Measurements from ENCODE around the gene NIN. TPM values are rescaled to one million over a fixed set of nuclear protein-coding genes. Genes with fewer than 3 reads are reported as not detected.
A peak's percentile ranks its signal among the peaks of the same experiment; 100 is the strongest.

The NIN gene
- total and polyA plus RNA-seq, 5 donors from 2014 or later: 17.6 to 78.2 (median 24.0) TPM

- ATAC-seq (ENCODE audit: low read depth in 2 of 2) (no peak), DNase-seq (no peak)
- H3K27ac Mint-ChIP-seq: peak overlapping the region; percentile 28 to 85 (median 83)
- Histone ChIP-seq H3K27me3 (ENCODE audit: control insufficient read depth, insufficient read depth, low read length) (no peaks in the 10 kb centered on the region), H3K4me1 (ENCODE audit: control insufficient read depth, insufficient read depth, low read length, poor library complexity, severe bottlenecking) (peaks cover 10% of the 10 kb centered on the region), H3K4me3 (ENCODE audit: low read depth, low read length) (no peak overlapping the region), H3K27ac (ENCODE audit: insufficient read depth, low read length, poor library complexity, severe bottlenecking) (no peak overlapping the region), H3K9me3 (ENCODE audit: control insufficient read depth in 2 of 2, low read length in 2 of 2) (no peaks in the 10 kb centered on the region), H3K36me3 (ENCODE audit: control insufficient read depth, insufficient read depth, low read length) (peaks cover 13% of the 10 kb centered on the region)
- H3K9me3 Mint-ChIP-seq: no peaks in the 10 kb centered on the region
- no peaks in the 10 kb centered on the region for H3K27me3 Mint-ChIP-seq
- H3K4me3 Mint-ChIP-seq: no peak overlapping the region
- H3K36me3 Mint-ChIP-seq: peaks cover 37% of the 10 kb centered on the region
- peaks cover 8 to 64% (median 53%) of the 10 kb centered on the region in 4 donors for H3K4me1 Mint-ChIP-seq
Observed at GRCh38 chr14:50794068-50794645, 36.8 kb downstream of the NIN start.

- Mint-ChIP-seq H3K27me3 (peaks cover 4% of the 10 kb centered on the region), H3K36me3 (peaks cover 31% of the 10 kb centered on the region), H3K9me3 (no peaks in the 10 kb centered on the region), H3K4me3 (peak overlapping the region in 3 of 4 donors; percentile 47 to 84 (median 79)), H3K27ac (peak overlapping the region; percentile 81 to 98 (median 85)), H3K4me1 (peaks cover 11 to 72% (median 52%) of the 10 kb centered on the region in 4 donors)
- no peaks in the 10 kb centered on the region for H3K9me3 ChIP-seq (ENCODE audit: control insufficient read depth in 2 of 2, low read length in 2 of 2)
- peaks cover 14% of the 10 kb centered on the region for H3K36me3 ChIP-seq (ENCODE audit: control insufficient read depth, insufficient read depth, low read length)
- DNase-seq (no peak), ATAC-seq (ENCODE audit: low read depth in 2 of 2) (no peak)
- H3K27me3 ChIP-seq (ENCODE audit: control insufficient read depth, insufficient read depth, low read length): no peaks in the 10 kb centered on the region
- H3K4me1 ChIP-seq (ENCODE audit: control insufficient read depth, insufficient read depth, low read length, poor library complexity, severe bottlenecking): peaks cover 11% of the 10 kb centered on the region
- H3K4me3 ChIP-seq (ENCODE audit: low read depth, low read length): peak overlapping the region; percentile 74
- H3K27ac ChIP-seq (ENCODE audit: insufficient read depth, low read length, poor library complexity, severe bottlenecking): peak overlapping the region; percentile 52
Observed at GRCh38 chr14:50792634-50793068, 38.3 kb downstream of the NIN start.

GRCh38 chr14:50792051-50792477 is 38.9 kb downstream of the NIN start:
- peaks cover 17 to 73% (median 53%) of the 10 kb centered on the region in 4 donors for H3K4me1 Mint-ChIP-seq
- peaks cover 27% of the 10 kb centered on the region for H3K36me3 Mint-ChIP-seq
- no peaks in the 10 kb centered on the region for H3K9me3 Mint-ChIP-seq
- peak overlapping the region; percentile 52 for H3K27ac ChIP-seq (ENCODE audit: insufficient read depth, low read length, poor library complexity, severe bottlenecking)
- no peaks in the 10 kb centered on the region for H3K9me3 ChIP-seq (ENCODE audit: control insufficient read depth in 2 of 2, low read length in 2 of 2)
- ATAC-seq (ENCODE audit: low read depth in 2 of 2) (peak; percentile 49 to 55), DNase-seq (peak in 2 of 3 donors; percentile 40 to 65)
- peaks cover 4% of the 10 kb centered on the region for H3K27me3 Mint-ChIP-seq
- peak overlapping the region; percentile 12 to 84 (median 78) for H3K4me3 Mint-ChIP-seq
- H3K4me1 ChIP-seq (ENCODE audit: control insufficient read depth, insufficient read depth, low read length, poor library complexity, severe bottlenecking): peaks cover 17% of the 10 kb centered on the region
- H3K27me3 ChIP-seq (ENCODE audit: control insufficient read depth, insufficient read depth, low read length): no peaks in the 10 kb centered on the region
- peak overlapping the region; percentile 74 for H3K4me3 ChIP-seq (ENCODE audit: low read depth, low read length)
- peaks cover 14% of the 10 kb centered on the region for H3K36me3 ChIP-seq (ENCODE audit: control insufficient read depth, insufficient read depth, low read length)
- peak overlapping the region; percentile 81 to 98 (median 85) for H3K27ac Mint-ChIP-seq

- ATAC-seq (ENCODE audit: low read depth in 2 of 2) (no peak), DNase-seq (no peak)
- Histone ChIP-seq H3K27me3 (ENCODE audit: control insufficient read depth, insufficient read depth, low read length) (no peaks in the 10 kb centered on the region), H3K36me3 (ENCODE audit: control insufficient read depth, insufficient read depth, low read length) (peaks cover 14% of the 10 kb centered on the region), H3K9me3 (ENCODE audit: control insufficient read depth in 2 of 2, low read length in 2 of 2) (no peaks in the 10 kb centered on the region), H3K27ac (ENCODE audit: insufficient read depth, low read length, poor library complexity, severe bottlenecking) (no peak overlapping the region), H3K4me1 (ENCODE audit: control insufficient read depth, insufficient read depth, low read length, poor library complexity, severe bottlenecking) (peaks cover 25% of the 10 kb centered on the region), H3K4me3 (ENCODE audit: low read depth, low read length) (no peak overlapping the region)
- H3K27me3 Mint-ChIP-seq: peaks cover 4% of the 10 kb centered on the region
- H3K27ac Mint-ChIP-seq: peak overlapping the region; percentile 71 to 85 (median 81)
- no peak overlapping the region for H3K4me3 Mint-ChIP-seq
- peaks cover 17 to 75% (median 60%) of the 10 kb centered on the region in 4 donors for H3K4me1 Mint-ChIP-seq
- no peaks in the 10 kb centered on the region for H3K9me3 Mint-ChIP-seq
- peaks cover 24% of the 10 kb centered on the region for H3K36me3 Mint-ChIP-seq
Observed at GRCh38 chr14:50791201-50791600, 39.8 kb downstream of the NIN start.

GRCh38 chr14:50790589-50790988 is 40.4 kb downstream of the NIN start:
- Histone ChIP-seq H3K4me3 (ENCODE audit: low read depth, low read length) (no peak overlapping the region), H3K9me3 (ENCODE audit: control insufficient read depth in 2 of 2, low read length in 2 of 2) (no peaks in the 10 kb centered on the region), H3K36me3 (ENCODE audit: control insufficient read depth, insufficient read depth, low read length) (peaks cover 14% of the 10 kb centered on the region), H3K4me1 (ENCODE audit: control insufficient read depth, insufficient read depth, low read length, poor library complexity, severe bottlenecking) (peaks cover 31% of the 10 kb centered on the region), H3K27me3 (ENCODE audit: control insufficient read depth, insufficient read depth, low read length) (no peaks in the 10 kb centered on the region), H3K27ac (ENCODE audit: insufficient read depth, low read length, poor library complexity, severe bottlenecking) (no peak overlapping the region)
- ATAC-seq (ENCODE audit: low read depth in 2 of 2) (no peak), DNase-seq (no peak)
- H3K36me3 Mint-ChIP-seq: peaks cover 24% of the 10 kb centered on the region
- peaks cover 4% of the 10 kb centered on the region for H3K27me3 Mint-ChIP-seq
- H3K4me3 Mint-ChIP-seq: peak overlapping the region in 1 of 4 donors; percentile 1
- no peaks in the 10 kb centered on the region for H3K9me3 Mint-ChIP-seq
- H3K27ac Mint-ChIP-seq: peak overlapping the region in 2 of 3 donors; percentile 71 to 85
- peaks cover 21 to 79% (median 63%) of the 10 kb centered on the region in 4 donors for H3K4me1 Mint-ChIP-seq

- no peak for ATAC-seq (ENCODE audit: low read depth in 2 of 2)
- Histone ChIP-seq H3K4me1 (ENCODE audit: control insufficient read depth, insufficient read depth, low read length, poor library complexity, severe bottlenecking) (peaks cover 47% of the 10 kb centered on the region), H3K9me3 (ENCODE audit: control insufficient read depth in 2 of 2, low read length in 2 of 2) (no peaks in the 10 kb centered on the region), H3K36me3 (ENCODE audit: control insufficient read depth, insufficient read depth, low read length) (peaks cover 14% of the 10 kb centered on the region), H3K4me3 (ENCODE audit: low read depth, low read length) (peak overlapping the region; percentile 37), H3K27ac (ENCODE audit: insufficient read depth, low read length, poor library complexity, severe bottlenecking) (peak overlapping the region; percentile 58), H3K27me3 (ENCODE audit: control insufficient read depth, insufficient read depth, low read length) (no peaks in the 10 kb centered on the region)
- Mint-ChIP-seq H3K9me3 (no peaks in the 10 kb centered on the region), H3K4me3 (peak overlapping the region; percentile 7 to 46 (median 20)), H3K36me3 (peaks cover 22% of the 10 kb centered on the region), H3K4me1 (peaks cover 33 to 78% (median 63%) of the 10 kb centered on the region in 4 donors), H3K27ac (peak overlapping the region; percentile 70 to 96 (median 94)), H3K27me3 (peaks cover 4% of the 10 kb centered on the region)
- DNase-seq: peak in 1 of 3 donors; percentile 15
Observed at GRCh38 chr14:50786751-50787464, 44.1 kb downstream of the NIN start.

GRCh38 chr14:50785457-50786063 is 45.4 kb downstream of the NIN start:
- DNase-seq: peak in 2 of 3 donors; percentile 18 to 49
- H3K4me1 ChIP-seq (ENCODE audit: control insufficient read depth, insufficient read depth, low read length, poor library complexity, severe bottlenecking): peaks cover 45% of the 10 kb centered on the region

More at GRCh38 chr14:50785457-50786063, 45.4 kb downstream of the NIN start:
- no peaks in the 10 kb centered on the region for H3K27me3 ChIP-seq (ENCODE audit: control insufficient read depth, insufficient read depth, low read length)
- H3K27ac ChIP-seq (ENCODE audit: insufficient read depth, low read length, poor library complexity, severe bottlenecking): peak overlapping the region; percentile 58
- no peaks in the 10 kb centered on the region for H3K9me3 Mint-ChIP-seq
- peaks cover 4% of the 10 kb centered on the region for H3K27me3 Mint-ChIP-seq
- peaks cover 33 to 73% (median 59%) of the 10 kb centered on the region in 4 donors for H3K4me1 Mint-ChIP-seq
- peak overlapping the region; percentile 94 to 96 (median 96) for H3K27ac Mint-ChIP-seq
- H3K36me3 ChIP-seq (ENCODE audit: control insufficient read depth, insufficient read depth, low read length): peaks cover 16% of the 10 kb centered on the region
- H3K9me3 ChIP-seq (ENCODE audit: control insufficient read depth in 2 of 2, low read length in 2 of 2): no peaks in the 10 kb centered on the region
- peak; percentile 62 to 65 for ATAC-seq (ENCODE audit: low read depth in 2 of 2)
- peak overlapping the region in 3 of 4 donors; percentile 22 to 73 (median 62) for H3K4me3 Mint-ChIP-seq
- peak overlapping the region; percentile 42 for H3K4me3 ChIP-seq (ENCODE audit: low read depth, low read length)
- peaks cover 16% of the 10 kb centered on the region for H3K36me3 Mint-ChIP-seq
